ENCODE measurements around the gene LTA. TPM values are rescaled to one million over a fixed set of nuclear protein-coding genes. Genes with fewer than 3 reads are reported as not detected.

The LTA gene
- total and polyA plus RNA-seq, 2 experiments from 2014 or later = not detected

DNA sequence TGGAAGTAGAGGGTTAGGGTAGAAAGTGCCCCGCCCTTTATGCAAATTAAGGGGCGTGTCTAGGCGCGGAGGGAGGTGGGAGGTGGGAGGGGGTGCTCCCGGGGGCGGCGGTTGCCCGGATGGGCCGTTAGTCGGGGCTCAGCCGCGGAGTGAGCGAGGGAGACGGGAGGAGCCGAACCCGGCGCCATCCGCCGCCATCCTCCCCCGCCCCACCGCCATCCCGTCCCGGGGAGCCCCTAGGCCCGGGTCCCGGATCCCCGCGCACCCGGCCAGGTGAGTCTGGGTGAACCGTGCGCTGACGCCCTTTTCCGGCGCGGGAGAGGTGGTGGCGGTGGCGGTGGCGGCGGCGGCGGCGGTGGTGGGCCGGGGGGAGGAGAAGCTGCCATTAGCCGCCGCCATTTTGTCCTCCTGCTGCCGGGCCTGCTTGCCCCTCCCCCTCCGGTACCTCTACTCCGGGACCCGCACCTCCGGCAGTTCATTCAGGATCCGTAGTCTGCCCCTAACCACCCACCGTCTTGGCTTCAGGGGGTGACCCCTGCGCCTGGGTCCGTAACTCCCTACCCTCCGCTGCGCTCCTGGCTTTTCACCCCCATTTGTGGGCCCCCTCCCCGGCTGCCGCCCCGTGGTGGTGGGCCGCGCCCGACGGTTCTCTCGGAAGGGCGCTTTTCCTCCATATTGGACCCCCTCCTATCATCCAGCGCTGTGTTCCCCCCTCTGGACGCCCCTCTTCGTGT, 48.7 kb downstream of the LTA start, which contains the start of gene PRRC2A:
PRRC2A (plus strand) TSS at position 130 of the 734 bp plus-strand sequence. CDS start 2,075 bp downstream, outside the sequence.
- Histone ChIP-seq H3K9me3 (ENCODE audit: low read depth) (no peaks in the 10 kb centered on the region), H3K27ac (peak within 1 kb of the TSS; percentile 97), H3K4me3 (peak within 1 kb of the TSS; percentile 76), H3K36me3 (peaks cover 29% of the 10 kb centered on the region), H3K4me1 (ENCODE audit: low read depth) (peaks cover 4% of the 10 kb centered on the region), H3K27me3 (no peaks in the 10 kb centered on the region)
- peak in 1 of 2 donors; percentile 86 for DNase-seq (ENCODE audit: low read depth in 1 of 2, low spot score in 1 of 2)
- TF ChIP-seq, protein P1, sequence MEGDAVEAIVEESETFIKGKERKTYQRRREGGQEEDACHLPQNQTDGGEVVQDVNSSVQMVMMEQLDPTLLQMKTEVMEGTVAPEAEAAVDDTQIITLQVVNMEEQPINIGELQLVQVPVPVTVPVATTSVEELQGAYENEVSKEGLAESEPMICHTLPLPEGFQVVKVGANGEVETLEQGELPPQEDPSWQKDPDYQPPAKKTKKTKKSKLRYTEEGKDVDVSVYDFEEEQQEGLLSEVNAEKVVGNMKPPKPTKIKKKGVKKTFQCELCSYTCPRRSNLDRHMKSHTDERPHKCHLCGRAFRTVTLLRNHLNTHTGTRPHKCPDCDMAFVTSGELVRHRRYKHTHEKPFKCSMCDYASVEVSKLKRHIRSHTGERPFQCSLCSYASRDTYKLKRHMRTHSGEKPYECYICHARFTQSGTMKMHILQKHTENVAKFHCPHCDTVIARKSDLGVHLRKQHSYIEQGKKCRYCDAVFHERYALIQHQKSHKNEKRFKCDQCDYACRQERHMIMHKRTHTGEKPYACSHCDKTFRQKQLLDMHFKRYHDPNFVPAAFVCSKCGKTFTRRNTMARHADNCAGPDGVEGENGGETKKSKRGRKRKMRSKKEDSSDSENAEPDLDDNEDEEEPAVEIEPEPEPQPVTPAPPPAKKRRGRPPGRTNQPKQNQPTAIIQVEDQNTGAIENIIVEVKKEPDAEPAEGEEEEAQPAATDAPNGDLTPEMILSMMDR (IDR thresholded peaks at IDR 0.05; ENCODE audit: low read depth, low read length) = no peak

DNA sequence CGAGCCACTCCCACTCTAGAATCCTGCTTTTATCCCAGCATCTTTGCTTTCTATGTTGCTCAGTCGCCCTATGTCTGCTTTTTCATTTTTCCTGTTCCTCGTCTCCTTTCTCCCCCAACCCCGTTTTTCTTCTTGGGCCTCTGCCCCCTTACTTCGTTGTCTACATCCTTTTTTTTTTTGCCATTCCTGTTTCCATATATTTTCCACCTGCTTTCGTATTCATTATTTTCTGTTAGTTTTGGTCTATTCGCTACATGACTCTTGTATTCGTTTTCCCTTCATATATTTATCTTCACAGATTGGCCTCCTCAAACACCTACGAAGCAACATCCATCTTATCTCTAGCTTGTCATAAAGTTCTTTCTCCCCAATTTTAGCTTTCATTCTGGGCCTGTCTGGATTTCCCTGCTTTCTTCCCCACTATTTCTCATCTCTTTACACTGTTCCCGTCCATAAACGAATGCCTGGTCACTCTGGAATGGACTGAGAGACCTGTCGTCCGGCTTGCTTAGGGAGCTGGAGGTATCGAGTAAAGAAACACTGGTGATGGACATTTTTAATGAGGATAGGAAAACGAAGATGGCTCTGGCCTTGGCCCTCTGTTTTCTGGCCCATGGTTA, 49.3 kb downstream of the LTA start:
- Histone ChIP-seq H3K27ac (peak overlapping the region; percentile 97), H3K4me3 (peak overlapping the region; percentile 76)
- TF ChIP-seq, protein P1 (IDR thresholded peaks at IDR 0.05; ENCODE audit: low read depth, low read length) = no peak

DNA sequence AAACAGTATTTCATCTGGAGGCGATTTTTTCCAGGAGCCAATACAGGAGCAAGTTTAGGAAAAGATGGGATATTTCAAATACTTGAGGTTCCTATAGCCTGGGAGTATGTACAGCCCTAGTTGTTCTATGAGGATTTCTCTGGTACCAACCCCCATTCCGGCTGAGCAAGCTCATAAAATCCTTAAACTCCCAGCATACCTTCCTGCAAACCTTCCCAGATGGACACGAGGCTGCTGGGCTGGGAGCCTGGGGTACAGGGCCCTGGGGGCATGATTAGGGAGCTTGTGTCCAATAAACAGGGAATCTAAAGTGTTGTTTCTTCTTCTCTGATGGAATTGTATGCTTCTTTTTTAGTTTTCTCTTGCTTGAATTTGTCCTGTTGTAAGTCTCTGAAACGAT, 49.9 kb downstream of the LTA start:
- H3K4me3 ChIP-seq = peak overlapping the region; percentile 76
- TF ChIP-seq, protein P1 (IDR thresholded peaks at IDR 0.05; ENCODE audit: low read depth, low read length) = no peak
- H3K27ac ChIP-seq = peak overlapping the region; percentile 97
- peaks cover 41% of the 10 kb centered on the region for H3K36me3 ChIP-seq
- DNase-seq (ENCODE audit: low read depth in 1 of 2, low spot score in 1 of 2) = no peak
- peaks cover 4% of the 10 kb centered on the region for H3K4me1 ChIP-seq (ENCODE audit: low read depth)
- no peaks in the 10 kb centered on the region for H3K27me3 ChIP-seq
- H3K9me3 ChIP-seq (ENCODE audit: low read depth) = no peaks in the 10 kb centered on the region

More for the DNA sequence above, 49.3 kb downstream of the LTA start:
- no peak for DNase-seq (ENCODE audit: low read depth in 1 of 2, low spot score in 1 of 2)
- Histone ChIP-seq H3K36me3 (peaks cover 36% of the 10 kb centered on the region), H3K9me3 (ENCODE audit: low read depth) (no peaks in the 10 kb centered on the region), H3K4me1 (ENCODE audit: low read depth) (peaks cover 4% of the 10 kb centered on the region), H3K27me3 (no peaks in the 10 kb centered on the region)

DNA sequence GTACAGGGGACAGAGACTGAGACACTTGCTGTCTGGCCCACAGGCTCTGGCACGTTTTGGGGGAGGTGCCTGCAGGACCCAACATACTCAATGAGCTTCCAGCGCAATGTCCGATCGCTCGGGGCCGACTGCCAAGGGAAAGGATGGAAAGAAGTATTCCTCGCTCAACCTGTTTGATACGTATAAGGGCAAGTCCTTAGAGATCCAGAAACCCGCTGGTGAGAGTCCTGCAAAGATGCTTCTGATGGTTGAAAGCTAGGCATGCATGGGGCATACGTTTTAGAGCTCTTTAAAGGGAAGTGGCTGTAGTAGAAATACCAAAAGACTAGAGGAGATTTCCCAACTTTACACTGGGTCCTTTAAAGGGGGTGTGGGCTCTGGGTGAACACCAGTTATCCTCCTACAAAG, 50.6 kb downstream of the LTA start:
- Histone ChIP-seq H3K4me3 (peak overlapping the region; percentile 76), H3K9me3 (ENCODE audit: low read depth) (no peaks in the 10 kb centered on the region), H3K36me3 (peaks cover 47% of the 10 kb centered on the region), H3K27ac (no peak overlapping the region), H3K4me1 (ENCODE audit: low read depth) (peaks cover 4% of the 10 kb centered on the region), H3K27me3 (no peaks in the 10 kb centered on the region)
- TF ChIP-seq, protein P1 (IDR thresholded peaks at IDR 0.05; ENCODE audit: low read depth, low read length) = no peak
- no peak for DNase-seq (ENCODE audit: low read depth in 1 of 2, low spot score in 1 of 2)

Other genes starting within 250 kb of the LTA start
Only the 30 nearest of the 34 such genes appear.
- gene HLA-B, start 215.1 kb upstream of the LTA start, total RNA-seq = 7.7 and 23.7 TPM in 2 replicates
- 15.6 and 27.2 TPM in 2 replicates for gene HLA-B, start 215.1 kb upstream of the LTA start, polyA plus RNA-seq
- gene MICA, start 168.7 kb upstream of the LTA start, total RNA-seq = 7.8 and 15.0 TPM in 2 replicates
- 11.0 and 16.4 TPM in 2 replicates for gene MICA, start 168.7 kb upstream of the LTA start, polyA plus RNA-seq
- 2.2 and 3.6 TPM in 2 replicates for gene MICB, start 74.1 kb upstream of the LTA start, total RNA-seq
- gene MICB, start 74.1 kb upstream of the LTA start, polyA plus RNA-seq = 0.64 and 0.99 TPM in 2 replicates
- not detected in 2 replicates for gene MCCD1, start 43.3 kb upstream of the LTA start, total RNA-seq
- gene MCCD1, start 43.3 kb upstream of the LTA start, polyA plus RNA-seq = not detected in 2 replicates
- 371 and 455 TPM in 2 replicates for gene DDX39B, start 30.3 kb upstream of the LTA start, total RNA-seq
- 321 and 373 TPM in 2 replicates for gene DDX39B, start 30.3 kb upstream of the LTA start, polyA plus RNA-seq
- gene ATP6V1G2, start 25.7 kb upstream of the LTA start, total RNA-seq = 21.2 and 28.8 TPM in 2 replicates
- 32.7 and 40.2 TPM in 2 replicates for gene ATP6V1G2, start 25.7 kb upstream of the LTA start, polyA plus RNA-seq
- gene NFKBIL1, start 24.7 kb upstream of the LTA start, total RNA-seq = 43.6 and 51.2 TPM in 2 replicates
- gene NFKBIL1, start 24.7 kb upstream of the LTA start, polyA plus RNA-seq = 38.4 and 47.1 TPM in 2 replicates
- not detected in 2 replicates for gene TNF, start 3.3 kb downstream of the LTA start, total RNA-seq
- gene TNF, start 3.3 kb downstream of the LTA start, polyA plus RNA-seq = 0.14 TPM in 1 of 2 replicates, not detected in the other
- gene LTB, start 10.1 kb downstream of the LTA start, total RNA-seq = 0.70 TPM in 1 of 2 replicates, not detected in the other
- gene LTB, start 10.1 kb downstream of the LTA start, polyA plus RNA-seq = 0.61 and 1.5 TPM in 2 replicates
- 1.7 TPM in 1 of 2 replicates, not detected in the other for gene LST1, start 14.0 kb downstream of the LTA start, total RNA-seq
- gene LST1, start 14.0 kb downstream of the LTA start, polyA plus RNA-seq = 1.6 TPM in 1 of 2 replicates, not detected in the other
- not detected in 2 replicates for gene NCR3, start 20.7 kb downstream of the LTA start, total RNA-seq
- not detected in 2 replicates for gene NCR3, start 20.7 kb downstream of the LTA start, polyA plus RNA-seq
- 1.2 TPM in 1 of 2 replicates, not detected in the other for gene AIF1, start 42.9 kb downstream of the LTA start, total RNA-seq
- gene AIF1, start 42.9 kb downstream of the LTA start, polyA plus RNA-seq = 1.4 and 1.6 TPM in 2 replicates
- 144 and 208 TPM in 2 replicates for gene PRRC2A, start 48.4 kb downstream of the LTA start, total RNA-seq
- gene PRRC2A, start 48.4 kb downstream of the LTA start, polyA plus RNA-seq = 70.2 and 103 TPM in 2 replicates
- 494 and 510 TPM in 2 replicates for gene BAG6, start 80.4 kb downstream of the LTA start, total RNA-seq
- 115 TPM in 2 replicates for gene BAG6, start 80.4 kb downstream of the LTA start, polyA plus RNA-seq
- gene APOM, start 83.6 kb downstream of the LTA start, total RNA-seq = 2.3 and 2.5 TPM in 2 replicates
- 2.5 and 3.5 TPM in 2 replicates for gene APOM, start 83.6 kb downstream of the LTA start, polyA plus RNA-seq
- 24.5 and 27.4 TPM in 2 replicates for gene C6orf47, start 88.5 kb downstream of the LTA start, total RNA-seq
- 22.0 and 29.2 TPM in 2 replicates for gene C6orf47, start 88.5 kb downstream of the LTA start, polyA plus RNA-seq
- gene GPANK1, start 92.7 kb downstream of the LTA start, total RNA-seq = 28.8 and 36.2 TPM in 2 replicates
- 27.5 and 37.2 TPM in 2 replicates for gene GPANK1, start 92.7 kb downstream of the LTA start, polyA plus RNA-seq
- gene CSNK2B, start 93.8 kb downstream of the LTA start, total RNA-seq = 310 and 375 TPM in 2 replicates
- gene CSNK2B, start 93.8 kb downstream of the LTA start, polyA plus RNA-seq = 277 and 280 TPM in 2 replicates
- 3.9 and 6.8 TPM in 2 replicates for gene LY6G5B, start 97.7 kb downstream of the LTA start, total RNA-seq
- 13.2 and 16.5 TPM in 2 replicates for gene LY6G5B, start 97.7 kb downstream of the LTA start, polyA plus RNA-seq
- 0.54 and 1.2 TPM in 2 replicates for gene LY6G5C, start 108.8 kb downstream of the LTA start, total RNA-seq
- gene LY6G5C, start 108.8 kb downstream of the LTA start, polyA plus RNA-seq = 5.0 and 9.0 TPM in 2 replicates
- gene ABHD16A, start 131.0 kb downstream of the LTA start, total RNA-seq = 48.0 and 66.3 TPM in 2 replicates
- 61.5 and 65.1 TPM in 2 replicates for gene ABHD16A, start 131.0 kb downstream of the LTA start, polyA plus RNA-seq
- not detected in 2 replicates for gene LY6G6F, start 134.6 kb downstream of the LTA start, total RNA-seq
- not detected in 2 replicates for gene LY6G6F, start 134.6 kb downstream of the LTA start, polyA plus RNA-seq
- not detected in 2 replicates for gene LY6G6D, start 143.1 kb downstream of the LTA start, total RNA-seq
- gene LY6G6D, start 143.1 kb downstream of the LTA start, polyA plus RNA-seq = not detected in 2 replicates
- not detected in 2 replicates for gene LY6G6C, start 149.5 kb downstream of the LTA start, total RNA-seq
- gene LY6G6C, start 149.5 kb downstream of the LTA start, polyA plus RNA-seq = 0.24 TPM in 1 of 2 replicates, not detected in the other
- not detected in 2 replicates for gene MPIG6B, start 151.1 kb downstream of the LTA start, total RNA-seq
- not detected in 2 replicates for gene MPIG6B, start 151.1 kb downstream of the LTA start, polyA plus RNA-seq
- gene DDAH2, start 157.0 kb downstream of the LTA start, total RNA-seq = 134 and 138 TPM in 2 replicates
- gene DDAH2, start 157.0 kb downstream of the LTA start, polyA plus RNA-seq = 154 and 170 TPM in 2 replicates
- gene CLIC1, start 164.2 kb downstream of the LTA start, total RNA-seq = 226 and 274 TPM in 2 replicates
- gene CLIC1, start 164.2 kb downstream of the LTA start, polyA plus RNA-seq = 318 and 326 TPM in 2 replicates
- gene MSH5, start 167.7 kb downstream of the LTA start, total RNA-seq = 6.6 and 39.4 TPM in 2 replicates
- gene MSH5, start 167.7 kb downstream of the LTA start, polyA plus RNA-seq = 7.4 and 16.4 TPM in 2 replicates
- gene SAPCD1, start 190.4 kb downstream of the LTA start, total RNA-seq = 3.9 and 11.6 TPM in 2 replicates
- gene SAPCD1, start 190.4 kb downstream of the LTA start, polyA plus RNA-seq = 2.1 and 4.2 TPM in 2 replicates
- 16.1 and 24.7 TPM in 2 replicates for gene VWA7, start 205.0 kb downstream of the LTA start, total RNA-seq
- 9.9 and 12.3 TPM in 2 replicates for gene VWA7, start 205.0 kb downstream of the LTA start, polyA plus RNA-seq

All from cardiac muscle cell (in vitro differentiated cells and primary cell).